Activated B cell treated with CpG ODN at 0.5 μM for 24 hours (primary cell): ENCODE data around the gene WNT10A. TPM values are rescaled to one million over a fixed set of nuclear protein-coding genes. Genes with fewer than 3 reads are reported as not detected.

Source experiments
- ATAC-seq: fragments of 200-7000 bp; cut with Tn5 transposase; one replicate; pipeline ENCODE4 v1.10.0; 2021; ENCODE audit warnings: low read depth, mild to moderate bottlenecking, moderate library complexity
- CTCF ChIA-PET: fragments of 350-600 bp; sonication (Branson Sonifier 250); formaldehyde crosslinking; loops from one replicate; lab custom pipeline; 2021; ENCODE audit warnings: antibody characterized with exemption; lab: Charles Lee
- POLR2A ChIA-PET: fragments of 350-600 bp; sonication (Branson Sonifier 250); formaldehyde crosslinking; loops from one replicate; lab custom pipeline; 2021; ENCODE audit warnings: antibody characterized with exemption; lab: Charles Lee
- DNase-seq: peaks from one replicate; pipeline ENCODE4 v3.0.0; 2022
- H3K27ac Mint-ChIP-seq: one replicate; pipeline ENCODE4 v1.8.0; 2020; ENCODE audit warnings: mixed read lengths
- H3K27me3 Mint-ChIP-seq: one replicate; pipeline ENCODE4 v1.8.0; 2021; ENCODE audit warnings: mixed read lengths
- H3K36me3 Mint-ChIP-seq: one replicate; pipeline ENCODE4 v1.8.0; 2021; ENCODE audit warnings: low read depth, mixed read lengths
- H3K4me1 Mint-ChIP-seq: one replicate; pipeline ENCODE4 v1.8.0; 2021; ENCODE audit warnings: mixed read lengths
- H3K4me3 Mint-ChIP-seq: one replicate; pipeline ENCODE4 v1.8.0; 2020; ENCODE audit warnings: mild to moderate bottlenecking, mixed read lengths
- H3K9me3 Mint-ChIP-seq: one replicate; pipeline ENCODE4 v1.8.0; 2020; ENCODE audit warnings: mixed read lengths
- CTCF ChIP-seq: fragments of 200-600 bp; IDR thresholded peaks from one replicate; pipeline ENCODE4 v1.8.0; 2022; ENCODE audit warnings: antibody characterized with exemption, mild to moderate bottlenecking
- intact Hi-C: fragments of 100-400 bp; cut with micrococcal nuclease; formaldehyde crosslinking; loops from one replicate; pipeline ENCODE4 v1.15.1; 2024
- total RNA-seq: library from RNA; stranded (reverse); gene quantifications from 2 replicates; pipeline ENCODE4 v1.2.3, GENCODE V29; 2022

Gene WNT10A
- total RNA-seq, 1 donor from 2014 or later = 31.8 TPM

GRCh38 chr2:218894151-218894879, 13.7 kb downstream of the WNT10A start:
- H3K4me3 Mint-ChIP-seq = peak overlapping the region; percentile 80
- TF ChIP-seq CTCF = no peak
- CTCF ChIA-PET = interaction anchor here (17.0 kb wide), 1 partner anchor 15 kb away, joined by 1062 read pairs; the partner anchor contains the start of gene WNT10A
- POLR2A ChIA-PET = interaction anchor here (0.6 to 13.2 kb wide), 4 partner anchors 16 to 571 kb away, joined by 3 to 969 read pairs (median 4); partner anchors contain the start of genes DNPEP and WNT10A
- peaks cover 66% of the 10 kb centered on the region for H3K4me1 Mint-ChIP-seq
- peak; percentile 15 for DNase-seq
- H3K36me3 Mint-ChIP-seq = peaks cover 10% of the 10 kb centered on the region
- intact Hi-C loops = loop anchor here (5.0 kb wide), 1 partner anchor 487 kb away; no protein-coding TSS in a partner anchor
- peak overlapping the region; percentile 92 for H3K27ac Mint-ChIP-seq
- ATAC-seq = no peak
- H3K9me3 Mint-ChIP-seq = no peaks in the 10 kb centered on the region
- no peaks in the 10 kb centered on the region for H3K27me3 Mint-ChIP-seq

- CTCF ChIA-PET = interaction anchor here (17.0 kb wide), 1 partner anchor 16 kb away, joined by 1062 read pairs; the partner anchor contains the start of gene WNT10A
- POLR2A ChIA-PET = interaction anchor here (0.6 to 13.2 kb wide), 2 partner anchors 16 to 80 kb away, joined by 3 to 969 read pairs; partner anchors contain the start of gene WNT10A
- no peak for ATAC-seq
- Mint-ChIP-seq H3K36me3 (peaks cover 10% of the 10 kb centered on the region), H3K27me3 (peaks cover 2% of the 10 kb centered on the region), H3K4me1 (peaks cover 66% of the 10 kb centered on the region), H3K4me3 (peak overlapping the region; percentile 24), H3K27ac (peak overlapping the region; percentile 92), H3K9me3 (no peaks in the 10 kb centered on the region)
- no peak for TF ChIP-seq CTCF
- intact Hi-C loops = loop anchor here (5.0 kb wide), 5 partner anchors 267 to 603 kb away; partner anchors contain the start of genes CTDSP1, DNPEP, NHEJ1 and TMBIM1
- no peak for DNase-seq
These were observed 14.2 kb downstream of the WNT10A start for GRCh38 chr2:218894880-218895157.

- Mint-ChIP-seq H3K4me3 (peak overlapping the region; percentile 85), H3K27ac (peak overlapping the region; percentile 92), H3K36me3 (peaks cover 9% of the 10 kb centered on the region), H3K4me1 (peaks cover 66% of the 10 kb centered on the region), H3K27me3 (peaks cover 2% of the 10 kb centered on the region), H3K9me3 (no peaks in the 10 kb centered on the region)
- POLR2A ChIA-PET = interaction anchor here (0.6 to 13.2 kb wide), 8 partner anchors 17 to 610 kb away, joined by 3 to 969 read pairs (median 5); partner anchors contain the start of genes BCS1L, DNPEP, GLB1L and STK16
- CTCF ChIA-PET = interaction anchor here (17.0 kb wide), 1 partner anchor 16 kb away, joined by 1062 read pairs; the partner anchor contains the start of gene WNT10A
- intact Hi-C loops = loop anchor here (5.0 kb wide), 4 partner anchors 267 to 603 kb away; partner anchors contain the start of genes CTDSP1, DNPEP, NHEJ1 and TMBIM1
- ATAC-seq (no peak), DNase-seq (no peak)
- TF ChIP-seq CTCF = no peak
These were observed 14.7 kb downstream of the WNT10A start for GRCh38 chr2:218895326-218895725.

- Mint-ChIP-seq H3K27ac (peak overlapping the region; percentile 92), H3K4me3 (peak overlapping the region; percentile 85), H3K9me3 (no peaks in the 10 kb centered on the region), H3K36me3 (peaks cover 6% of the 10 kb centered on the region), H3K27me3 (peaks cover 8% of the 10 kb centered on the region), H3K4me1 (peaks cover 66% of the 10 kb centered on the region)
- ChIA-PET CTCF (interaction anchor here (1.3 to 17.0 kb wide), 3 partner anchors 17 to 84 kb away, joined by 4 to 1062 read pairs (median 53); partner anchors contain the start of gene WNT10A), POLR2A (interaction anchor here (0.5 to 13.2 kb wide), 18 partner anchors 17 to 678 kb away, joined by 3 to 969 read pairs (median 5); partner anchors contain the start of genes AAMP, ABCB6, BCS1L and DNAJB2)
- DNase-seq (no peak), ATAC-seq (no peak)
- no peak for TF ChIP-seq CTCF
- intact Hi-C loops = loop anchor here (1.0 to 5.0 kb wide), 8 partner anchors 16 to 604 kb away; partner anchors contain the start of genes CNOT9, CTDSP1, DNAJB2 and DNPEP
These were observed 15.3 kb downstream of the WNT10A start for GRCh38 chr2:218895759-218896500.
